Activated T-helper 1 cell treated with Interleukin-2 at 50 U/mL for 16 hours (primary cell): Measurements from ENCODE around the gene FOXN3.

Experiments used
- DNase-seq: peaks from one replicate; pipeline ENCODE4 v3.0.0-alpha.2; 2020; ENCODE audit warnings: low read depth

Gene FOXN3

DNA sequence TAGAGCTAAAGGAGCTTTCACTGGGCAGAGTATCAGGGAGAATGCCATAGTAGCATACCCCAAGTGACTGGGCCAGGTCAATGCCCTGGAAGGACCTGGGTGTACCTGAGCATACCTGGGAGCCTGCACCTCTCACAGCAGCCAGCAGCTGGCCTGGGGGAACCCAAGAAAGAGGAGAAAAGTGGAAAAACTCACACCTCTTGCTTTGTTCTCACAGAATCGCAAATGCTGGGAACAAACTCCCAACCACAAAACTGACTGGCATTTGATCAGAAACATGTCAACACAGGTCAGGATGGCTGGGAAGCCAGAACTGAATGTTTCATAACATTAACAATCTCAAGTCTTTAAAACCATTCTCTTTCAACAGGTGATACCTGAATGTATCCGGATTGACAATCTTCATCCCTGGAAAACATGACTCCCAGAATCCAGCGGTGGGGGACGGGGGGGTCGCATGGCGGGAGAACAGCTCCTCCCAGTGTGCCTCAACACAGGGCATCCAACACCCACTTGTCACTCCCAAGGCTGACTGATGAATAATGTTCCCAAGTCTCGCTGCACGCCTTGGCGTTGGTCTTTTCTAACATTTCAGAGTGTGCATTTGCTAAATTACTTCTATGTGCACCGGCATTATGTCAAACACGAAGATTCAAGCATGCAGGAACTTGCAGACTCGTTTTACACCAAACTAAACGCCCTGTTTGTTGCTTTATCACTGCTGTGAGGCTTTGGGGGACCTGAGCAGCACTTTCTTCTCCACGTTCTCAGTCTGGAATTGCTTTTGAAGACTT is 7.9 kb downstream of the FOXN3 start:
- no peak for DNase-seq

DNA sequence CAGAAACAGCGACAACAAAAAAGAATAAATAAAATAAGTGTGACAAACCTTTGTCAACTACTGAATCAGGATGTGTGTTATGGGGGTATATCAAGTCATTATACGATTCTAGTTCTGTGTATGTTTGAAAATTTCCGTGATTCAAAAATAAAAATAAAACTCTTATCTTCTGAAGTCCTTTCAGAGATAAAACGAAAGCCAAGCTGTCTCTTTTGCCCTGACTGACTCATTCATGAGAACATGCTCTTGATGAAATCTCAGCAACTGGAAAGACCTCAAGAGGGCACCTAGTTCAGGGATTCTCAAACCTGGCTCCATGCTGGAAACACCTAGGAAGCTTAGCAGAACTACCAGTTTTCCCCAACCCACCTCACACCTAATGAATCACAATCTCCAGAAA is 9.2 kb downstream of the FOXN3 start:
- DNase-seq = no peak

DNA sequence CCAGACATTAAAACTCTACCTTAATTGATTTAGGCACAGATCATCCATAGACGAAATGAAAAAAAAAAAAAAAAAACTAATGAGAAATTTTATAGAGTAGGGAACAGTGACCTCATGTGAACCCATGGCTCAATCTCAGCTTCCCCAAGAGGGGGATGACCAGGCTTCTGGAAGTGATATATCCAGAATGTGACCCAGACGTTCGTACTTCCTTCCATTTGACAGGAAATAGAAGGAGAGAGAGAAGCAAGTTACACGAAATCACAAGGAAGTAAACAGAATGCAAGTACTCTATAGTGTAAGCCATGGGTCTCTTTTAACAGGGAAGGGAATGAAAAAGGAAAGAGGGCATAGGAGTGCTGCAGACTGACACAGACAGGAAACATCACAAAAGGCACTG is 10.1 kb downstream of the FOXN3 start:
- DNase-seq = no peak

DNA sequence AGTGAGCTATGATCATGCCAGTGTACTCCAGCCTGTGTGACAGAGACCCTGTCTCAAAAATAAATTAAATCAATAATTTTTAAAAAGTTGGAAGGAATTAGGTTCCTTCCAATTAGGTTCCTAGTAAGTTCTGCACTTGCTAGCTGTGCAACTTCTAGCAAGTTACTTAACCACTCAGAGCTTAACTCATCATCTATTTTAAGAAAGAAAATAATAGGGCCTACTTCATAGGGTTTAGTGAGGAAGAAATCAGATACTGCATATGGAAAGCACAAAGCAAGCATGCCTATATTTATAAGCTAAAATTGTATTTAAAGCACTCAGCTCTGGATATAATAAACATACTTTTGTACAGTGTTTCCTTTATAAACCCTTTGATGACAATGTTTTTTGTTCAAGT is 10.7 kb downstream of the FOXN3 start:
- DNase-seq = no peak

DNA sequence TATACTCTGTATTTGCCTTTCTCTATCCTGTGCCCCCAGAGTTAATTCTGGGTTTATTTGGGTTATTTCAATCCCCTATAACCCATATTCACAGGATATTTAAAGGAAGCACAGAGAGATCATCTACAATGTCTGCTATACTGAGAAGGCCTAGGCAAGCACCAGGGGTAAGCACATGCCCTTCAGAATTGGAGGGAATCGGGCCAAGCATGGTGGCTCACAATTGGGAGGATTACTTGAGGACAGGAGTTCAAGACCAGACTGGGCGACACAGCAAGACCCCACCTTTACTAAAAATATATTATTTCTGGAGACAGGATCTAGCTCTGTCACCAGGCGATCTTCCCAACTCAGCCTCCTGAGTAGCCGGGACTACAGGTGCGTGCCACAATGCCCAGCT is 11.3 kb downstream of the FOXN3 start:
- no peak for DNase-seq

DNA sequence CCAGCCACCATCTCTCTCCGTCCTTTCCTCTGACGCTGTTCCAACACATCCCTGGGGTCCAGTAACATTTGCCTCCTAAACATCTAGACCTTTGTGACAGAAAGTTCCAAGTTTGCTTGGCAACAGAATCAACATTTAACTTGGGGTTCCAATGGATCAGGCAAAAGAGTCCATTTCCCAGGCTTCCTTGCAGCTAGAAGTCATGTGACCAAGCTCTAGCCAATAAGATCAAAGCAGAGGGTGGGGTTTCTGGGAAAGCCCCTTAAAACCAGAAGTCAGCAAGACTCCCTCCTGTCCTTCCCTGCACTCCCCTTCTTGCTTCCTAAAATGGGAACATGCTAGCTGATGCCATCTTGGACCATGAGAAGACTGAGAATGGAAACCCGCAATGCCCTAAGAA is 14.7 kb downstream of the FOXN3 start:
- DNase-seq = no peak

DNA sequence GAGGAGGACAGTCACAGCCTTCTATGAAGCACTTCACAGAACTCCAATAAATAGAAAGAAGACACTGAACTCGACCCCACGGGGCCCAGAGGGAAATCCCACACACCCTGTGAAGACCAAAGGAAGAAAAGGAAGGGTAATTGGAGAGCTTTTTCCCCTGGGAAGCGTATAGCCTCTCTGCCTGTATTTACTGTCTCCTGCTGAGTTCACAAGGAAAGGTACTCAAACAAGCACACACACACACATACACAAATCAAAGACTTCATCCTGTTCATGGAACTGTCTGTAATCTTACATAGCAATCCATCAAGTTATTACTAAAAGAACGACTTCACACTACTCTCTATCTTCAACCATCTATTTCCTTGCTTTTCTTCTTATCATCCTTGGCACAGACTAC is 15.3 kb downstream of the FOXN3 start:
- no peak for DNase-seq

DNA sequence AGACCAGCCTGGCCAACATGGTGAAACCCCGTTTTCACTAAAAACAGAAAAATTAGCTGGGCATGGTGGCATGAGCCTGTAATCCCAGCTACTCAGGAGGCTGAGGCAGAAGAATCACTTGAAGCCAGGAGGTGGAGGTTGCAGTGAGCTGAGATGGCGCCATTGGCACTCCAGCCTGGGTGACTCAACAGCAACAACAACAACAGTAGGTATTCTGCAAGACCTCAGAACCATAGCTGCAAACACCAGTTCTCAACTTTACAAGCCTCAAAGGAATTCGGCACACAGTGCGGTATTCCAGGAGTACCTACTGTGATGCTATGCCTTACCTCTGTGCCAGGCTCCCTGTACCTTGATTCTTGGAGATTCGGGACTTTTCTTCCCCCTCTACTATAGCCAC is 15.8 kb downstream of the FOXN3 start:
- DNase-seq = no peak

DNA sequence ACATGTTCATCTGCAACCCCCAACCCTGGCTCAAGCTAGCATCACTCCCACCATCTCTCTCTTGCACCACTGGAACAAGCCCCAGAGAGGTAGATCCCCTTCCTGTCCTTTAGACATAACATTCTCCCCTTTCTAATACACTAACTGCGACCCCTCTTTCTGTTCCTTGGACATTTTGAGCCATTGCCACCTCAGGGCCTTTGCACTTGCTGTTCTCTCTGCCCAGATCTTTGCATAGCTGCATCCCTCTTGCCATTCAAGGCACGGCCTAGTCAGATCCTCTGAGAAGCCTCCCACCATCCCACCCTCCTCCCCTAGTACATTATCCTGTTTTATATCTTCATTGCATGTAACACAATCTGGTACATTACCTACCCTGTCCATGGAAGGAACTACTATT is 16.5 kb downstream of the FOXN3 start:
- no peak for DNase-seq

DNA sequence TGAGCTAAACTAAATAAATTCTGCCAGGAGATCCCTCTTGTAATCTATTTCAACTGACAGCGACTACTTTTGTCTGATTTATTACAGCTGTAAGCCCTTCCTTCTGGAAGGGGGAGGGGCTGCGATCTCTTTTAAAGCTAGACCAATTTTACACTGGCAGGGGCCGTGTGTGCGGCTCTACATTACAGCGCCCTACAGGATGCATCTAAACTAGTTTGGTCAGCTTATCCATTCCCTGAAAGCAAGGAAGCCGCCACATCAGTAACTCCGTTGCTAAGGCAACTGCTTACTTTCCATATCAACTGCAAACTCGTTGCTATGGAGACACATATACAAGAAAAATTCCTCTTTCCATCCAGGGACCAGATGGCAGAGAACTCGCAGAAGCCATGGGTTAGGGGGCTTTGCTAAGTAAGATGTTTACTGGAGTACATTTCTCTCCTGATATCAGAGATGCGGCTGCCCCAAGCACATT is 17.4 kb downstream of the FOXN3 start:
- DNase-seq = no peak

DNA sequence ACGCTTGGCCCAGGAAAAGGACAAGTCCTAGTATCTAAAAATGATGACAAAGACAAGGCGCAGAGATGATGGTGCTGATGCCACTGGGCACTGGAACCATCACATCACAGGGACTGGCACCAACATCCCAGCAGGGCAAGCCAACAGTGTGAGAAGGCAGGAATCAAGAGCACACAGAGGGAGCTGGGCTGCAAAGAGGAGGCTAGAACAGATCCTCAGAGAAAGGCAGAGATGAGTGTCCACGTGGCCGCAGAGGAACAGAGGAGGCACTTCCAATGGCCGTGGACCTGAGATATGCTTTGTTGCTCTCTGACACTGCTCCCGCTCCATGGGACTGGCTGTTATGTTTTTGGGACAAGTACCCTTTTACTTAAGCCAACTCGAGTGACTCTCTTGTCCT is 17.9 kb downstream of the FOXN3 start:
- no peak for DNase-seq

DNA sequence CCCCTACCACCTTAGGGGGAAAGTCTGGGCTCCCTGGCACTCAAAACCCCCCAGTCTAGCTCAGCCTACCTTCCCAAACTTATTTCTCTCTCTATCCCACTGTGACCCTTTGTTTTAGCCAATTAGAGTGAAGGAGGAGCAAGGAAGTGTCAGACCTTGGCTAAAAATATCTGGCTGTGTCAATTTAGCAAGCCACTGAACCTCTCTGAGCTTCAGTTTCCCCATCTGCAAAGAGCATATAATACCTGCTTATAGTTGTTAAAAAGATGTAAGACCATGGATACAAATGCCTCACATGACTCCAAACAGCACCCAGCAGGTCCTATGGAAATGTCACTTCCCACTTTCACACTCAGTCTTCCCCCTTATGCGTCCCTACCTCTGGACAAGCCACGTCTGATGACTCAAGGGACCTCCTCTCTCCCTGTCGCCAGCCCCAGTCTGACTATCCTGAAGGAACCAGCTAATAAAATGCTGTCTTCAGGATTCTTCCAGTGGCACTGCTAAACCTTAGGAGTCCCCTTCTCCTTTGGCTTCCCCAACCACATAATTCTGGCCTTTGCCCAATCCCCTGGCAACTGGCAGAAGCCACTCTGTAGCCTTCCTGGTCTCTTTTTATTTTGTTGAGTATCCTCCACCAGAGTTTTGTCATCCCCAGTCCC is 19.3 kb downstream of the FOXN3 start:
- DNase-seq = no peak

DNA sequence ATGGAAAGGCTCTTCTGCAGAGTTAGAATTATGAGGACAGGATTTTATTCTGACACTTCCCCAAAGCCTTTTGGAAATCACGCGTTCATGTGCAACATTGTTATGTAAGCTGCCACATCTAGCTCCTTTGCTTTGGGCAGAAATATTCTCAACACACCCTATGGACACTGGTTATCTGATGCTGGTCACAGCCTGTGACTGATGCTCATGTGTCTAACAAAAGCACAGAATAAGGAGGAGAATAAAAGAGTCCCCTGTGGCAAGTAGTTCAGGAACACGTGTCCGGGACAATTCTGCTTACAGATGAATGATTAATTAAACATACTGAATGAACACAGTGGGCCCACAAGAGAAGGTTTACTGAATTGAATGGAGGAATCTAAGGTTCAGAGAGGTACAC is 22.1 kb downstream of the FOXN3 start:
- DNase-seq = no peak

DNA sequence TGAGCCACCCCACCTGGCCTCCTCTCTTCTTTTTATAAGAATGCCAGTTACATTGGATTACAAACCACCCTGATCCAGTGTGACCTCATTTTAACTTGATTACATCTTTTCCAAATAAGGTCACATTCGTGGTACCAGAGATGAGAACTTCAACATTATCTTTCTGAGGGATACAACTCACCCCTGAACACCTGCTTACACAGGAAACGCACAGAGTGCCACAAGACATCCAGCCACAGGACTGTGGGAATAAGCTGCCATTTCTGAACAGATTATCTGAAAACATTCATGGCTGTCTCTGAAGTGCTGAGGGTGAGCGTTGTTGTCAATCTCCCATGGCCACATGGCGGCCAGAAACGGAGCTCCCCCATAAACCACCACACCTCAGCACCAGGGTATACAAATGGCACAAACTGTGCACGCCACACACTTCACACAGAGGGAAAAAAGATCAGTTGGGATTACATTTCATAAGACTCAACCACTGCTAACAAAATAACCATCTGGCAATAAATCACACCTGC is 23.7 kb downstream of the FOXN3 start:
- DNase-seq = no peak

DNA sequence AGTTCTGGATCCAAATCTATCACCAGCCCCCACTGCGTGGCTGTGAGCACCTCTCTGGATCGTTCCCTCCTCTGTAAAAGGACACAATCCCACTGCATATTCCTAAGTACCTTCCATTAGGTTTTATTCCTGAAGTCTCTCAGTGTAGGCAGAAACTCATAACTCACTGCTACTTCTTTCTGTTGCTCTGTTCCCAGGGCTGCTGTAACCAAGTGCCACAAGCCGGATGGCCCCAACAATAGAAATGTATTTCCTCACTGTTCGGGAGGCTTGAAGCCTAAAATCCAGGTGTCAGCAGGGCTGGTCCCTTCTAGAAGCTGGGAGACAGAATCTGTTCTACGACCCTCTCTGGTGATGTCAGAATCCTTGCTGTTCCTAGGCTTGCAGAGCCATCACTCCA is 24.9 kb downstream of the FOXN3 start:
- DNase-seq = no peak

DNA sequence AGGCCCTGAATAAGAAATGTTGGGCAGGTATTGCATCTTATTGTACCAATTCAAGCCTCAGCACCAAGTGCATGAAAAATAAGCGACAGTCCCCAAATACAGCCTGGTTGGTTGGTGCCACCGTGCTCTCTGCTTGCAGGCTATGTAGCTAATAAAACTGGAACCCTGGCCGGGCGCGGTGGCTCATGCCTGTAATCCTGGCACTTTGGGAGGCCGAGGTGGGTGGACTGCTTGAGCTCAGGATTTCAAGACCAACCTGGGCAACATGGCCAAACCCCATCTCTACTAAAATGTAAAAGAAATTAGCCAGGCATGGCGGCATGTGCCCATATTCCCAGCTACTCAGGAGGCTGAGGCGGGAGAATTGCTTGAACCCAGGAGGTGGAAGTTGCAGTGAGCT is 25.5 kb downstream of the FOXN3 start:
- no peak for DNase-seq

DNA sequence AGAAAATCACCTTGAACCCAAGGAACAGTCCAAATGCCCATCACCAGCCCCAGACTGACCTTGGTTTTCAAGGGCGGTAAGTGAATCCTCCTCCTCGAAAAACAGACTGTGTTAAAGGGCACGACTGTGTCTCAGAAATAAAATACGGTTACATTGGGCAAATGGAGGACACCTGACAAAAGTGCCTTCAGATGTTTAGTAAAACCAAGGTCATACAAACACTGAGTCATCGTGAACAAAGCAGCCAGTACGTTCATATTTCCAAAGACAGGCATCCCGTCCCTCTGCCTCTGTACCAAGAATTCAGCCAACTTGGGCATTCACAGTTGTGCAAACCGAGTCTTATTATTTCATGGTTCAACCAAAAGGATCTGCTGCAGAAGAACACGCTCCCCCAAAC is 25.9 kb downstream of the FOXN3 start:
- no peak for DNase-seq

DNA sequence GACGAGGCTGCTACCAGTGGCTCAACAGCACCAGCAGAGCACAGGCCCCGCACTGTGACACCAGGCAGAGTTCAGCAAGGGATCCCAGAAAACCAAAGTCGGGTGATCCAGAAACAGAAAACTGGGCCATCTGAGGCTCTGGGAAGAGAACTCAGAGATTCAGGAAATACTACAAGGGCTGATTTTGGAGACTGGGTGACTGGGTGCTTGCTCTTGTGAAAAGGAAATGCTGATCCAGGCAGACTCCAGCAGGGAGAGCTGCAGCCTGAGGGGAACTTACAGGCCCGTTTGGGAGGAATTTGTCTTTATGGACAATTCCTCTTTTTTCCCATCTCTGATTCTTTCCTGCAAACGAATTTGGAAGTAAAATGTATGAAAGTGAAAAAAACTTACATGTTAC is 28.2 kb downstream of the FOXN3 start:
- no peak for DNase-seq

DNA sequence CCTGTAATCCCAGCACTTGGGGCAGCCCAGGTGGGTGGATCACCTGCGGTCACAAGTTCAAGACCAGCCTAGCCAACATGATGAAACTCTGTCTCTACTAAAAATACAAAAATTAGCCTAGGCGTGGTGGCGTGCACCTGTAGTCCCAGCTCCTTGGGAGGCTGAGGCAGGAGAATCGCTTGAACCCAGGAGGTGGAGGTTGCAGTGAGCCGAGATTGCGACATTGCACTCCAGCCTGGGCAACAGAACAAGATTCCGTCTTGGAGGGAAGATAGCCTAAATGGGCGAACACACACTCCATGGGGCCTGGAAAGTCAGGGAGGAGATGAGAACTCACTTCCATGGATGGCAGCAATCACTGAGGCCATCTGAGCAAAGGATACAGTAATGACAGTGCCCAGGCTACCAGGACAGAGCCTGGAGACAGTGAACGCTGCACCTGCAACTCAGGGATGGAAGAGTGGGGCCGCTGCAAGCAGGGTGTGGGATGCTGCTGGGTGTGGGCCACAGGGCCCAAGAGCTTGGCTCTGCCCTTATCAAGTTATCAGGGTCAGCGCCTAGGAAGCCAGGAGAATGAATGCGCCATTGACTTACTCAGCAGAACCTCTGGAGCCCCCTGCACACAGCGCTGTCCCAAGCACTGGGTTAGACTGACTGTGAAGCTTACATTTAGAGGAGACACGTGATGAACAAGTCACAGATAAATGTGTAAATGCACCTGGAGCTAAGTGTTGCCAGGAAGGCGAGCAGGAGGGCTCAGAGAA is 28.9 kb downstream of the FOXN3 start:
- no peak for DNase-seq

DNA sequence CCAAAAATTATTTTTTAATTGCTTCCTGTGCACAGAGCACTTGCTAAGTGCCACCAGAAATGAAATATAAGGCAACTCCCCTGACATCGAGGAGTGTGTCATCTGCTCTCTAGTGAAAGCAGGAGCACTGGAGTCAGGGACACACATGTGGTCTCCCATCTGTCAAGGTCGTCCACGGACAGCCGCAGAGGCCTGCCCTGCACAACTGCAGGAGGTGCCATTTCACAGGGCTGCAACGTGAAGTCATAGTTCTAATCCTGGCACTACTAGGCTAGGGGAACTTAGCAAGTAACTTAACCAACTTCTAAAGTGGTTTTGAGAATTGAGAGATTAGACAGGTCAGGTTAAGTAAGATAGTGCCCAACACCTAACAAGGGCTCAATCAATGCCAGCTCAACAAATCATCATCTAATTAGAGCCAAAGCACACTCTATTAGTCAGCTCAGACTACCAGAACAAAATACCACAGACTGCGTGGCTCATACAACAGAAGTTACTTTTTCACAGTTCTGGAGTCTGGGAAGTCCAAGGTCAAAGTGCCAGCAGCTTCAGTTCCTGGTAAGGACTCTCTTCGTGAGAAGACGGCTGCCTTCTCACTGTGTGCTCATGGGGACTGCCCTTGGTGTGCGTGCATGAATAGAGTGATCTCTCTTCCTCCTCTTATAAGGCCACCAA is 30.7 kb downstream of the FOXN3 start:
- DNase-seq = no peak

DNA sequence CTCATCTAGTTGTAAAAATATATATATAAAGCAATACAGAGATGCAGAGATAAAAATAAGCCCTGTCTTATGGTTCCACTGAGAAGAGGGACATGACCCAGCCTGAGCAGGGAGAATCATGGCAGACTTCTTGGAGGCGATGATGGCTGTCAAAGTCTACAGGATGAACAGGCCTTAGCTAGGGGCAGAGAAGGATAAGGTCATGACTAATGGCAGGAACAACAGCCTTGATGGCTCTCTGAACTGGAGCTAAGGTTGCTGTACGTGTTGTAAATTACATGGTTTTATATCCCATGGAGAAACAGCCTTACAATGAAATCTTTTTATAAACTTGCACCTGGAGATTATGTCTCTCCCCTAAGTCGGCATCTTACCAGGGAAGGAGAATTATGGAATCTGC is 32.4 kb downstream of the FOXN3 start:
- DNase-seq = no peak

DNA sequence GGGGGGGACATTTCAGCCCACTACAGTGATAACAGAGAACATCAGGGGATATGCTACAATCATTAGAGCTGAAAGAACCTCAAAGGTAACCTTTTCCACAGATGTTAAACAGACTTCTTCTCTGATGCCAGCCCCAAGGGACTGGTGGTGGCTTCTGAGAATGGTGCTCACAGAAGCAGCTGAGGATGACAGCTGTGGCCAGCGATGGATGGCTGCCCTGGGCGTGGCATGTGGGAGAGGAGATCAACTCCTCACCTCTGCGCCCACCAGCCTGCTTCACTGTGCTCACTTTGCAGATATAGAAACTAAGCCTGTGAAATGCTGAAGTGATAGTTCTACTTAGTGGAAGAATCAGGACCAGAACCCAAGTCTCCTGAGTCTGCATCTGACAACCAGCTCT is 33.0 kb downstream of the FOXN3 start:
- no peak for DNase-seq
